HG03575 (cell line): ENCODE data around the gene BTBD10.

Experiments
- ATAC-seq: cut with Tn5 transposase; IDR thresholded peaks from one replicate; pipeline ENCODE4 v1.9.1; 2021; ENCODE audit not compliant: unreplicated experiment, insufficient number of reproducible peaks, low FRiP score; ENCODE audit errors: extremely low read depth

Gene BTBD10

GRCh38 chr11:13380731-13381130 is 82.3 kb downstream of the BTBD10 start:
- no peak for ATAC-seq

DNA sequence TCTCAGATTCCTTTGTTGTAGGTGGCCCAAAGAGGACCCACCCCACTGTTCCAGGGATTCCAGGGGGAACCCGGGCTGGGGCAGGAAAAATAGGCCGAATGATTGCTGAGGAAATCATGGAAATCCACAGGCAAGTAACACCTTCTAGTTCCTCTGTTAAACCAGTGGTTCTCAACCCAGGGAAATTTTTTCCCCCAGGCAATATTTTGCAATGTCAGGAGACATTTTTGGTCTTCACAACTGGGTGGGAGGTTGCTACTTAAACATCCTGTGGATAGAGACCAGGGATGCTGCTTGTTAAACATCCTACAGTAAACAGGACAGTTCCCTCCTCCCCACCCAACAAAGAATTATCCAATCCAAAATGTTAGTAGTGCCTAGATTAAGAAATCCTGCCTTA is 84.7 kb downstream of the BTBD10 start:
- ATAC-seq, result no peak

DNA sequence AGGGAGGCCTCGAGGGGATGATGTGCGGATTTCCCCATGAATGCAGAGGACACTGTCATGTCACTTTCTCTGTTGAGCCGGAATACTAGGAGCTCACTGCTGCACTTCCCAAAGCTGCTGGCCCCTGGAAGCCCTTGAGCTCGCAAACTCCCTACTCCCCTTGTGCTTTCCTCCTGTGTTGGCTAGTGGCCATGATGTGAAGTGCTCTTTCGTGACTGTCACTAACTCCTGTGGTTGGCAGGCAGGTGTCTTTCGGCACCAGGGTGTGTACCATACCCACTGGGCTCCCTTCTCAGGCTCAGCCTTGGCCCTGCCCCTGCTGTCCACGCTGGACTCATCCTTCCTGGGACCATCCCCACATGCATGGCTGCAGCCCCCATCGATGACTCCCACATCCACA is 86.2 kb downstream of the BTBD10 start:
- ATAC-seq, result no peak

- ATAC-seq, result no peak
These were observed 86.6 kb downstream of the BTBD10 start for GRCh38 chr11:13376402-13376801.

GRCh38 chr11:13375798-13376197 is 87.2 kb downstream of the BTBD10 start:
- no peak for ATAC-seq

DNA sequence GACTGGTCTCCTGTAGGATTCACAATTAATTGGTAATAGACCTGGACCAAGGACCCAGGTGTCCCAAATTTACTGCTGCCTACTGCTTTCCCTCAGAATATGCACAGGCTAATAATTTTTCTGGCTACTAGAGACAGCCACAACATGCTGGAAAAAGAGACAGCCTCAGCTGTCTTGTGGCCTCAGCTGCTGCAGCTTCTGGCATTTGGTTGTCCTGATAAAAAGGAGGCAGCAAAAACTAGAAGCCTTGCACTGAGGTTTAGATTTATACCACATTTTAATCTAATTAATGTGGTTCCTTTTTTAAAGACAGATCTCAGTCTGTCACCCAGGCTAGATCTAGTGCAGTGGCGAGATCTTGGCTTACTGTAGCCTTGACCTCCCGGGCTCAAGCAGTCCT is 89.8 kb downstream of the BTBD10 start:
- no peak for ATAC-seq

DNA sequence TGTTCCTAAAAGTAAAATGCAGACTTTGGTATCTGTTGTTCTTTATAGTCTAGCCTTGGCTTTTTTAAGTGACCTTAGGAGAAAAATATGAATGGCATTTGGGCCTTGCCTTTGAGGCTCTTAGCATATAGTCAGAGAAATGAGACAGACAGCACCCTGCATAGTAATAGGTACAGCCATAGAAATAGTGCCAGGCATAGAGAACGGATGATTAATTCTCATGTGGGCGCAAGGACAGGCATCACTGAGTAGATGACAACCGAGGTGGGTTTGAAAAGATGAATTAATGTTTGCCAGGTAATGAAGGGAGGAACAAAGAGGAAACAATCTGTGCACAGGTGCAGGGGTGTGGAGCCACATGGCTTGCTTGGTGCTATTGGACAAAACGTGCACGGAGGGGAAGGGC is 95.0 kb downstream of the BTBD10 start:
- no peak for ATAC-seq

GRCh38 chr11:13367115-13367514 is 95.9 kb downstream of the BTBD10 start:
- no peak for ATAC-seq

DNA sequence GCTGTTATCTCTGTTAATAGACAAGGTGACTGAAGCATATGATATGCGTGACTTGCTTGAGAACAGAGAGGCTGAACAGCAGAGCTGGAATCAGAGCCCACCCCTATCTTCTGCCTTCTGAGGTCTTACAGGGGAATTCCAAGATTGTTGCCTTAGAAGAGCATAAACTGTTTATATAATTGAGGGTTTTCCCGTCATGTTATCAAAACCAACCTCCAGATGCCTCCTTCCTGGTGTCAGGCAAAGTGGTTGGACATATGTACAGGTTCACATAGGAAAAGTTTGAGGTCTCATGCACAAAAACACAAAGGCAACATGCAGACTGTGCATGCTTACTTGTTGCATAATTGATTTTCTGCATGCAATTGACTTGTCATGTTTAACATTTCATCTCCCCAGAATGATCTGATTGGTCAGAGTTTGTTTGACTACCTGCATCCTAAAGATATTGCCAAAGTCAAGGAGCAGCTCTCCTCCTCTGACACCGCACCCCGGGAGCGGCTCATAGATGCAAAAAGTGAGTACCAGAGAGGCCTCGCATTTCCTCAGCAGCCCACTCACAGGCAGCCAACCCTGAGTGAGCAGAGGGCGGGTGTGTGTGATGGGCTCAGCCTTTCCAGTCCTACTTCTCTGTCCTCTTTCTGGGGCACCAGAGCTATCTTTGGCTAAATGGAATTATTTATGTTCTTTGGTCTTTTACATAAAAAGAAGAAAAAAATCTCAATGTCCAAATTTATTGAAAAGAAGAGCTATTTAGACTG is 96.6 kb downstream of the BTBD10 start:
- no peak for ATAC-seq

DNA sequence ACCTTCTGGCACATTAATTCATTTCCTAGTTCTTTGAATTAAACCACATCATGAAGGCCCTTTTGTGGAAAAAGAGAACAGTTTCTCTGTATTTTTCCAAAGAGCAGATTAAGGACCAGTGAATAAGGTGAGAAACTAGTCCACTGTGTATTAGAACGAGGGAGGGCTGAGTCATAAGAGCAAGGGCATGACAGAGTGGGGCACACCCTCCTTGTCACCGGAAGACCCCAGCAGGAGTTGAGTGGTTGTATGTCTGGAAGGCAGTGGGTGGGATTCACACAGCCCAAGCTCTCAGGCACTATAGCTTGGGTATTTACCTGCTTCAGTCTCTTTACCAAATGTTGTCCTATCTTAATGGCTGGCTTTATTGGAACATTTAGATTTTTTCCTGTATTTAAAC is 98.6 kb downstream of the BTBD10 start:
- ATAC-seq, result no peak

DNA sequence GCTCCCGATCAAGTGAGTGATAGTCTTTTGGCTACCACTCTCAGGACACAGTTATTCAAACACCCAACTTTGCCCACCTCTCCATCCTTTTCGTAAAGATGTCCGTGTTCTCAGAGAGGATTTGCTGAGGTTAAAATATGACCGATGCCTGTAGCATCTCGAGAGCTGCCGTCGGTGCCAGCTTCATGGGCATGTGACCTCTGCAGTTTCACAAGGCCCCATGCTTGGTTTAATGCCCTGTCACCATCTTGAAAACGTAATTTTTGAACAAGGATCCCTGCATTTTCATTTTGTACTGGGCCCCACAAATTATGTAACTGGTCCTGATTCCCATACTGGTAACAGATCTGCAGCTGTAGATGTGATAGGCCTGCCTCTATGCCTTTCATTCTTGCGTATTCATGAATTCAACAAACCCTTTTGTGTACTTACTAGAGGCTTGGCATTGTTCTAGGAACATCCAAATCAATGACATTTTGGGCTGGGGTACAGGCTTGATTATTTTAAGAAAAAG is 100.4 kb downstream of the BTBD10 start:
- ATAC-seq, result no peak

DNA sequence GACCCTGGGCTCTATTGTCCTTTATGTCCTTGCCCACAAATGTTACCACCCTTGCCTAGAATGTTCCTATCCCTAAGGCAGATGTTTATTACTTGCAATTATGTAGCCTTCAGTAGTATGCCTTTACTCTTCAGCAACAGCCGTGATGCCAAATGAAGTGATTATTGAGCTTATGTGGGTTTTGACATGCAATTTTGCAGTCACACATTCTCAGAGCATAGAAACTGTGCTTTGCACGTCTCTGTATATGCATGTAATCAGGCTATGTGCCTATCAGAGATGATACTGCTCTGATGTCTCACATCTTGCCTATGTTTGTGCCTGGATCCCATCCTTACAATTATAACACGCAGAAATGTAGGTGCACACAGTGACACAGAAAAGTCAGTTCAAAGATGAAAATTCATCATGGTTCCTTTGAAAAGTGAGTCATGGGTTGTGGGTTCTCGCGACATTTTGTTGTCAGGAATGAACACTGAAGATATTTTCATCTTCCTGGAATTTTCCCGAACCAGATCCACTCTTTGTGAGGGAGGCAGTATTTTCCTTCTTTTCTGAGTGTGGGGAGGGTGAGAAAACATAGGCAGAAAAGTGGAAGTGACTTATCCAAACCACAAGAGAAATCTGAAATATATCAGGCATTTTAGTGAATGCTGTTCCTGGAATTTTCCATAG is 104.3 kb downstream of the BTBD10 start:
- no peak for ATAC-seq

DNA sequence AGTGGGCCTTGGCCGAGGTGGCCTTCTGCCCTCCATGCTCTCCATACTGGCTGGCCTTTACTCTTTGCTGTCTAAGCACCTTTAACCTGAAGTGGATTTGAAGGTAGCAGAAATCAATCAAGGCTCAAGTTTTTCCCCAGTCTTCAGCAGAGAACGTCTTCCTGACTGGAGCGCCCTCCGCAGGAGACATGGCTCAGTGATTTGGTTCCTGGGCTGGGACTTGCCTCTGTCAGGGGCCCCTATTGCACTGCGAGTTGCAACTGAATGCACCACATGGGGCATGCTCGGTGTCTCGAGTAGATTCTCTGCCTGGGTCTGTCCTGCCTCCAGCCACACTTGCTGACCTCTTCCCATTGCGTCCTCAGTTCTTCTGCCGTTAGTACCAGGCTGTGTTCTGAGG is 105.8 kb downstream of the BTBD10 start:
- no peak for ATAC-seq

DNA sequence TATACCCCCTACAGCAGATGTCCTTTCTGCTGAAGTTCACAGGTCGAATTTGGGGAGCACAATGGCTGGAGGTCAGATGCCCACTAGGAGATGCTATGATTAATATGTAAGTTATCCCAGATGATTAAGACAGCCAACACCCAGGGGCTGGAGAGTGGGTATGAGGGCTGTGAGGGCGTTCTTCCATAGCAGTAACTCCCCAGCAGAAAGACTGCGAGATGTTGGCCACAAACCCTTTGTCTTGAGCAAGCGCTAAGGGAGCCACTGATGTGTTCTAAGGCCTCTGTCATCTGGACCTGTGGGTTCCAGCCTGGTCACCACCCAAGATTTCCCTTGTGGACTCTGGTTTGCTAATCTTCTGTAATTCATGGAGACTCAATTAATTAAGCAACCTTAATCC is 107.8 kb downstream of the BTBD10 start:
- no peak for ATAC-seq

GRCh38 chr11:13354335-13354734 is 108.7 kb downstream of the BTBD10 start:
- ATAC-seq, result no peak

GRCh38 chr11:13352711-13353110 is 110.3 kb downstream of the BTBD10 start:
- ATAC-seq, result no peak

- no peak for ATAC-seq
These were observed 113.4 kb downstream of the BTBD10 start for GRCh38 chr11:13349581-13349980.

DNA sequence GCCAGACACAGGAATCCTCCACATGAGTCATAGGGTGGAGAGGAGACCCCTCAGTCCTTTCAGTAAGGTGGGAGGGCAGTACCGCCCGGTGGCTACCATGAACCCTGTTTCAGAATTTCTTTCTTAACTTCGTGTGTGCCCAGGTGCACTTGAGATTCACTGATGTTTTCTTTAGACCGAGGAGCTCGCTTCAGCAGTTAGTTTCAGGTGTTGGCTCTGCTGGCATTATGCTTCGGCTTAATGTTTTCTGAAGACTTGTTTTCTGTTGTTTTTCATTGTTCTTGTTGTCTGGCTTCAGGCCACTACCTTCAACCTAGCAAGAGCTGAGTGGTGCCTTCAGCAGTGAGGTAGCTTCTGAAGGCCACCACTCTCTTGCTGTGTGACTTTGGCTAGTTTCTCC is 114.0 kb downstream of the BTBD10 start:
- no peak for ATAC-seq

GRCh38 chr11:13348305-13348704 is 114.7 kb downstream of the BTBD10 start:
- ATAC-seq, result no peak

GRCh38 chr11:13347901-13348300 is 115.1 kb downstream of the BTBD10 start:
- ATAC-seq, result no peak
